Measurements from ENCODE around the gene TCERG1L.

The TCERG1L gene

DNA sequence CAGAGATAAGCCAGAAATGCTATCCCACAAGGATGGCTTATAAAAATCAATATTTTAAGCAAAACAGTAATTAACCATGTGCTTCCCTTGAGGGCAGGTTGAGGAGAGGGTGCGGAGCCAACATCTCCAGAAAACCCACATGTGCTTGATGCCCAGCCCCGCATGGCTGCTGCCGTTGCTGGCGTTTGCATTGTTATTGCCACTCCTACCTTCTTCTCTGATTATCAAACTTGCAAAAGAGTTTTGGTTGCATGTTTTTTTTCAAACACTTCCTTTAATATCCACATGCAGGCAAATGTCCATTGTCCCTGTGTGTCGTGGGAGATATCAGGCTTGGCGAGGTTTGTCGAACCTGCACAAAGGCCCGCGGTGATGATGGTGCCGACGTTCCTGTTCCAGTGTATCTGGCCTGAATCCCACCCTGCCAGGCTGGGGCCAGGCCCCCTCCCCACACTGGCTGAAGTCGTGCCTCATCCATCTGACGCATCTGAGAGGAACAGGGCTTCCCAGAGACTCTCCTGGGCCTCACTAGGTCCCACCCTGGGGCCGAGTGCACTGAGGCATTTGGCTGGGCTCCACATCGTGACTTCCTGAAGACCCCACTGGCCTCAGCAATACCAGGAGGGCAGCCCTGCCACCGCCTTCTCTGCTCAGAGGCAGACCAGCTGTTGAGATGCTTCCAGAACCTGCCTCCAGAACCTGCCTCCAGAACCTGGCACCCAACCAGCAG is 40.9 kb downstream of the TCERG1L start:
- no peak for DNase-seq (ENCODE audit: low spot score)

DNA sequence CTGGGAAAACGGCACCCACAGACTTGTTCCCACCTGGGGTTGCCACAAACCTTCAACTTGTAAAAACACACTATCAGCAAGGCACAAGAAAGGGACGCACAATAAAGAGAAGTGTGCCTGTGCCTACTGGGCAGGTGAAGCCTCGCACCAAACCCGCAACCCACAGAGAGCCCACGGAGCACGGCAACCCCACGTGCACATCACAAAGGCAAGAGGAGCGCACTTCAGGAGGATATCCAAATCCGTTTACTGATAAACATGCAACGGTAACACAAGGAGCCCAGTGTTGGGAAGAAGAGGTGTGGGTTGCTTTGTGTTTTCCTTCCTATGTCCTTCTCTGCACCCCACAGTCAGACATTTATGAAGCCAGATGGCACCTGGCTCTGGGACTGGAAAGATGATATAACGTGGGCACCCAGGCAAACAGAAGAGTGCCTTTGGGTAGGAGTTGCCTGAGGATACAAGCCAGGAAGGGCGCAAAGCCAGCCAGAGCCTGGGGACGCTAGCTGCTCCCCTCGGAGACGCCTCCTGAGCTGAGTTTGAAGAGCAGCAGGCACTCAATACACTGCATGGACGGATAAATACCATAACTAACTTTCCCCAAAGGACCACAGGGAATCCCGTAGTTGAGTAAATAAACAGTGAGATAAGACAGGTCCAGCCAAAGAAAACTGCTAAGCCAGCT is 41.6 kb downstream of the TCERG1L start:
- no peak for DNase-seq (ENCODE audit: low spot score)

DNA sequence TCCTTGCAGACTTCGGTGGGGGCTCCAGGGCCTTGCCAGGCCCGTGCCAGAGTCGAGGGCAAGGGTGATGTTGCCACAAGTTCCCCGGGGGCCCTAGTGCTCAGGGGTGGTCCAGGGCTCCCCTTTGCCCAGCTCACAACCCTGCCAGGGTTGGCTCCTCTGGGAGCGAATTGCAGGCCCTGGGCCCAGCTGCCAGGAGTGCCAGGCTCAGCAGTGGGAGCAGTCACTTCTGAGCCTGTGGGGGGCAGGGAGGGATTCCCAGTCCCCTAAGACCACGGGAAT is 43.8 kb downstream of the TCERG1L start:
- DNase-seq (ENCODE audit: low spot score) = no peak

DNA sequence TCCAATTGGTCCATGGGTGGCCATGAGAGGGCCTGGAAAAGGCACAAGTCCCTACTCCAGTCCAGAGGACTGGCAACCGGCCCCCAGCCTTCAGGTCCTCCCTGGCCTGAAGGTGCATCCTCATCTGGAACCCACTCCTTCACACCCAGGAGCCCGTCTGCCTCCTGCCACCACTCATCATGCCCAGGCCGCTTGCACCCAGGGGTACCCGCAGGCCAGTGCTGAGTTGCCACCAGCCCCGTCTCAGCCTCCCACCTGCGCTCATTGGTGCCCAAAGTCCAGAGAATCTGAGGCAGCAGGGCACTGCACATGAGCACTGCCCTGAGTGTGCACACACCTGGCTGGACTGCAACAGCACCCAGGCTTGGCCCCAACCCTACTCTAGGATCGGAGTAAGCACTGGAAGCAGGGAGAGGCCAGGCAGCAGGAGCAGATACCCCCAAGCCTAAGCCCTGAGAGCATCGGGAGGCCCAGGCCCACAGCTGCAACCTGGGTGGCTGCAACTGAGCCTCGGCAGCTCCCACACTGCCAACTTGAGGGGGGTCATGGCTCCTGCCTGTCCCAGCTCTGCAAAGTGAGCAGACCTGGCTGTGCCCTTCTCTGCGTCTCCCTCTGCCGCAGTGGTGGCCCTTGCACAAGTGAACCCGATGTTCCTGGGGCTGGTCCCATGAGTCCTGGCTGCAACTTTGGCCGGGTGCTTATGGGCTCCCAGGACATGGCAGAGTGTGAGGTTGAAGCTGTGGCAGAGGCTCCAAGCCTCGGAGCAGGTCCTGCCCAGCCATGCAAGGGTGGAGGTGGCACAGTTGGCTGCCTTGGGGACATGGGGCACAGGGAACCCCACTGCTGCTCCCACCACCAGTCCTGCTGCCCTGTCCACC is 44.3 kb downstream of the TCERG1L start:
- no peak for DNase-seq (ENCODE audit: low spot score)

DNA sequence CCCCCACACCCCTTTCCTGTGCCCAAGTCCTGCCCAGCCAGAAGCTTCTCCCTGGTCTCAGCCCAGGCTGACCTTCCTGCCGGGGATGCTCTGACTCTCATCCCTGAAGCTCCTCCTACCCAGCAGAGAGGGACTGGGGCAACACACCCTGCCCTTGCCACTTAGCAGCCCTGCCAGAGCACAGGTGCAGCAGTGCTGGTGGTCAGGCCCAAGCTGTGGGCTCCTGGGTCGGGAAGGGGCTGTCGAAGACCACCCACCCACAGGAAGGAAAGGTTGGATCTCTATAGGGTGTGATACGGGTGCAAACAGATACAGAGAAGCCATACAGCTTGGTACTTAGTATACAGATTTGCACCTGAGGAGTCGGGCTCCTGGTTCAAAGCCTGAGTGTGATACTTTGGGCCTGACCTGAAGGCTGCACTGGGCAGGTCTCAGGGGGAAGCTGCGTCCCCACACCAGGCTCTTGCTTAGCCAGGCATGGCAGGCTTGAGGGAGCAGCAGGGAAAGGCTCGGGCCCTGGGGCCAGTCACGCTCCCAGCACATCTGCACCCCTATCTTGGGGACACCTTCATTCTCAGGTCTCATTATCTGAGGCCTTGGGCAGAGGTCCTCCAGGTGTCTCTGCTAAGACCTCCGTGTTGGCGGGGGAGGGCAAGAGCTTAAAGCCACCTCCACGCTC is 47.3 kb downstream of the TCERG1L start:
- DNase-seq (ENCODE audit: low spot score) = no peak

DNA sequence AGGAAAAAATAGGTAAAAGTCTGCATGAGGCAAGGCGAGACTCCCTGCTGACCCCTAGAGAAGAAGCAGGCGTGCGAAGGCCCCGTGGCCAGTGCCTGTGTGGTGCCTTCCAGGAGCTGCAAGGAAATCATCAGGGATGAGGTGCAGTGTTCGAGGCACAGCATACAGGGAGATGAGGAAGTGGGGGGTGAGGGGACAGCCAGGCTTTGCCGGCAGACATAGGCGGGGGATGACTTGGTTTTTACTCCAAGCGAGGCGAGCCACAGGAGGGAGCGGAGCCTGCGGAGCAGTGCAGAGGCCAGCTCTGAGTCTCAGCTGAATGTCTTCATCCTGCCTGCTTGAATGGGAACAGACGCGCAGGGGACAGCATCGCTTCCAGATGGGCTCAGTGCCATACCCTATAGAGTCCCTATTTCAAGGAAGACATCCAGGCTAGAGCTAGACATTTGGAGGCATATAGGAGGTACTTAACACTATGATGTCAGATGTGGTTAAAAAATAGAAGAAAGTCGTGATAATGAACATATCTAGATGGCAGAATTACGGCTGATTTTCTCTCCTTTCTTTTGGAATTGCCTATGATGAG is 49.5 kb downstream of the TCERG1L start:
- DNase-seq (ENCODE audit: low spot score) = no peak

DNA sequence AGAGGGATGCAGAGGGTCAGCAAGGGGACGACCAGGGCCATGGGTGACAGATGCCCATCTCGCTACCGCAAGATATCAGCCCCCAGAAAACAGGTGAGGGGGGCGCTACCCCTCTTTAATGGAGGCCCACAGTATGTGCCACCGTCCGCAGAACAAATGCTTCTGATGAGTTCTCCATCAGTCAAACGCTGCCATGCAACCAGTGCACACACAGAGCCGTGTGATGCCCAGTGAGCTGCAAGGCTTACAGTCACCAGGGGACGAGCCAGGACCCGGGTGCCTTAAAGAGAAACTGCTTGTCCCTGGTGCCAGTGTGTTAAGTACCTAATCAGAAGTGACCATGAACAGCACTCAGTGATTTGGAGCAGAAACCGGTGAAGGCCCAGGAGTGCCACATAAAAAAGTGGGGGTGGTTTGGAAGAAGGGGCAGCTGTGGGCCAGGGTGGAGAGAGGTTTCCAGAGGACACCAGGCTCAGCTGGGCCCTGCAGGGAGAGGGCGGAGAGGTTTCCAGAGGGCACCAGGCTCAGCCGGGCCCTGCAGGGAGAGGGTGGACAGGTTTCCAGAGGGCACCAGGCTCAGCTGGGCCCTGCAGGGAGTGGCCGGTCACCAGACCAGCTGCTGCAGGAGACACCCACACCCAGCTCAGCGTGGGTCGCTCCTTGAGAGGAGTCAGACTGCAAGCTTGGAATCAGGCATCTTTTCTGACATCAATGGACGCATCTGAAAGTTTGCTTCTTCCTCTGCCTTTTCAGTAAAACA is 50.9 kb downstream of the TCERG1L start:
- no peak for DNase-seq (ENCODE audit: low spot score)

DNA sequence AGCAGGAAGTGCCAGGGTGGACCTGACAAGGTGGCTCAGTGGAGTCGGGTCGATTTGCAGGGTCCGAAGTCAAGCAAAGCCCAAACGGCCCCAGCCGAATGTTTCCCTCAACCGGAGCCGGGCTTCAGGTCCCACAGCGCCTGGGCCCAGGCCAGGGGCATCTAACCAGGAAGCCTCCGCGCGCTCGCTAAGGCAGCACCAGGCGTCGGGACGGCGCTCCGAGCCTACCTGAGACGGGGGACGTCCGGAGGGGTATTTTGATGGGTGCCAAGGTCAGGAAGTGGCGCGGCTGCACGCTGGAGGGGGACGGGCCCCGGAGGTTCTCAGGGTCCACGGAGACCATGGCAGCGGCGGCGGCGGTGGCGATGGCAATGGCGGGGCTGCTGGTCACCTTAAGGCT is 51.5 kb downstream of the TCERG1L start:
- no peak for DNase-seq (ENCODE audit: low spot score)

DNA sequence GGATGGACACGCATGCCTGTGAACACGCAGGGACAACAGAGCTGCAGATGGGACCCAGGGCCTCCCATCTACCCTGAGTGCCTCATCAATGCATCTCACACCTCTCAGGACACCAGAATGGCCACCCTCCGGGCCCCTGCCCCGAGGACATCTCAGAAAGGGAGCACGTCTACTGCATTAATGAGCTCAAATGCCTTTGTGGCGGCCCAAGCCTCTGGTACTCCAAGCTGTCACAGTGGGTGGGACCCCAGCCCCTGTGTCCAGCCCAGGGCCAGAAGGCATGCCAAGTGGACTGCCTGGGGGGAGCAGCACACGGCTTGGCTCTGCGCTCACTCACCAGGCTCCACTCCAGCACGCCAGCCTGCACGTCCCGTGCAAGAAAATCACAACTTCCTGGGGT is 52.0 kb downstream of the TCERG1L start:
- no peak for DNase-seq (ENCODE audit: low spot score)

DNA sequence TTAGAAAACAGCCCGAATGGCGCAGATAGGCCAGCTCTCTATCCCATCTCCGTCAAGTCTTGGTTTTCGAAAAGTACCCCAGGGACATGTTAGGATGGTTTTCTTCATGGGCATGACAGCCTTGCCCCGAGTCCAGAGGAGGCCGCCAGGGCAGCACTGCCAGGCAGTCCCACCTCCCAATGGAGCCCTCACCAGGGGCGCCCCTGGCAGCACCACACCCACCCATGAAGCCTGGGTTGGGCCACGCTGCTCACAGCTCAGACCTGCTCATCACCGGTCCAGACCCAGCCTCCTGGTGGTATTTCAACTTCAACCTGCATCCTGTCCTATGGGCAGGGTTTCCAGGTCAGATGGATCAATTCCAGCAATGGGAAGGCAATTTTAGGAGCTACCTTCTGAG is 53.3 kb downstream of the TCERG1L start:
- no peak for DNase-seq (ENCODE audit: low spot score)

DNA sequence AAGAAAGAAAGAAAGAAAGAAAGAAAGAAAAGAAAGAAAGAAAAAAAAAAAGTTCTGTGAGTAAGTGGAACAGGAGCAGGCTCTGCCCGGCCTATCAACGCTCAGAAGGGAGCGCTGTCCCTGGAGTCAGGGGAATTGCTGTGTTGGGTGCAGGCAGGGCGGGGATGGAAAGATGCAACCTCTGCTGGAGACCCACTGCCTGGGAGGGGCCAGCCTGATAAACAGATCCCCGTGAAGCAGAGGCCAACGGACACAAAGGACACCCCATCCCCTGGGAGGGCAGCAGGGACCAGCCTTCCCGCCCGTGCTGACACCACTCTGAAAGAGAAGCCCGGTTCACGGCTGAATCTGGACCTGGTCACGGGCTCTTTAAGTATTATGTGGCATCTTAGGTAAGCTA is 54.5 kb downstream of the TCERG1L start:
- DNase-seq (ENCODE audit: low spot score) = no peak

DNA sequence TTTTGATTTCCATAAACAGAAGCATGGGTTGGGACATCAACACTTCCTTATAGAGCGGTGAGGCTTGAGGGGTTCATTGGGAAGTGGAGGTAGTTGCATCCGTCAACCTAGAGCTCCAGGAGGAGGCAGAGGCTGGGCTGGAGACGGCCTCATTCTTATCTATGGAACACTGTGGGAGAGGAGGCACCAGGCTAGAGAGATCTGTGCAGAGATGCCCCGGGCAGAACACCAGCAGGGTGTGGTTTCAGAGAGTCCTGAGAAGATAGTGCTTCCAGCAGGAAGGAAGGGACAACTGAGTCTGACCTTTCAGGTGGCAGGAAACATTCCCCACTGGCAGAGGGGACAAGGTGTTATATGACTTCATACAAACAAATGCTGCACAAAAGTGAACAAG is 56.7 kb downstream of the TCERG1L start:
- no peak for DNase-seq (ENCODE audit: low spot score)

DNA sequence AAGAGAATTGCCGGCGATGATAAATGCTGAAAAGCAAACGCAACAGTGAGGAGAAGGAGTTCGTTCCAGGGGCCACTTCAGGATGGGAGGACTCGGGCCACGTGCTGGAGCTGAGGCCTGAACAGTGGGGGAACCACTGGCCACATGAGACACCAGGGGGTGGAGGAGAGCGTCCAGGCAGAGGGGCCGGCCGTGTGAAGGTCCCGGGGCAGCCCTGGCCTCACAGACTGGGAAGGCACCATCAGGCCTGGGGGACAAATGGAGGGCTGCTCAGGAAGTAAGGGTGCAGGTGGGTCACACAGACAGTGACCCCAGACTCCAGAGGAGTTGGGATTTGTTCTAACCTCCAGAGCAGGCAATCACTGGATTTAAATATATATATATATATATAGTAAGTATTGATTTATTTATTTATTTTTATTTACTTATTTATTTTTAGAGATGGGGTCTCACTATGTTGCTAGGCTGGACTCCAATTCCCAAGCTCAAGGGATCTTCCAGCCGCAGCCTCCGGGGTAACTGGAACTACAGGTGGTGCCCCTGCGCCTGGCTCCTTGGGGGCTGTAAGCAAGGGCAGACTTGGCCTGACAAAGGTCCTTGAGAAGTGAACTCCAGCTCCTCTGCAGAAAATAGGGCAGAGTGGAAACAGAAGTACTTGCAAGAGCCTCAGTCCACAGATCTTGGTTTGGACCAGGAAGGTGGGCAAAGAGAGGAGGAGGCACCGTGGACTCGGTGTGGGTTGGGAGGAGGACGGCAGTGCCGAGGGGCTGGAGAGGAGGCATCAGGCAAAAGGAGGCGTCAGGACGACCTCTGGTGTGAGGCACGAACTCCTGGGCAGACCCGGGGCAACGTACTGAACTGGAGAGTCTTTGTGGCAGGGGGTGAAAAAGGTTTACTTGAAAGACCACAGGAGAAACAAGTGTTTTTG is 57.3 kb downstream of the TCERG1L start:
- no peak for DNase-seq (ENCODE audit: low spot score)

DNA sequence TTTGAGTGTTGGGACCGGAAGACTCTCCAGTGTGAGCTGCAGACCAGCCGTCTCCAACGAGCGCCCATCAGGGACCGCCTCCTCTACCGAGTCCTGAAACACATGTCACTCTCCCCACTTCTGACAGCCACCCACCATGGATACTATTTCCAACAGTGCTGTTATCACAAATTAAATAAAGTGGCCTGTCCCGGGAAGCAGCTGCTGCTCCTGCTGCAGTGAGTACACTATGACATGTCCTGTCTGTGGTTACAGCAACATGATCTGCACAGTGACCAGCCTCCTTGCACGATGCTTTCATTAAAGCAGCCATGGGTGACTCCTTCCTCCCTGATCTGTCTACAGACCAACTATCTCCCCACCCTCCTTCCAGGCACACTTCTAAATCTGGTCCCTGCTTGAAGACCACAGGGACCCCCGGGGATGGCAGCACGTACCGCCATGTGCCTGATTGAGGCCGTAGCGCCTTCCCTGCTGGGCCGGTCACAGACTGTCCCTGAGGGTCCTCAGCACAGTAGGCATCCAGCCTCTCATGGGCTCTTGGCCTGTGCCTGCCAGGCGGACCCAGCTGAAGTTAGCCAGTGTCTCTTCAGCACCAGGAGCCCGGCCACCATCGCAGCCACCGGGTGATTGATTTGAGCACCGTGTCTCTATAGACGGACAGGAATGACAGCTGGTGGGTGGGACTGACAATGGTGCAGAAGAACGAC is 58.8 kb downstream of the TCERG1L start:
- DNase-seq (ENCODE audit: low spot score) = no peak

DNA sequence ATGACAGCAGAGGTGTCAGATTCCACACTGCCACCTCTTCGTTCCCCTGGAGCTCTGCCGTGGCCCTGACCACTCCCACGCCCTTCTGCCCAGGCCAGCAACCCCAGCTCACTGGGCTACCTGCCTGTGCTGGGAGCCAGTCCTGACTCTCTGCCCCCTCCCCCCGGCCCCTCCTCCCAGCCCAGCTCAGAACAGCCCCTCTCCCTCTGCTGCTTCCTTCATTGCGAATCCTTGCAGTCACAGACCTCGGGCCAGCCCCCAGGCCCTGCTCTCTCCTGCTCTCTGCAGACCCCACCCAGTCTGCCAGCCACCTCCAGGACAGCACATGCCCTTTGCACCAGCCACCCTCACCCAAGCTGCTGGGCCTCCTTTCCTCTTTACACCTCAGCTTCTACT is 60.4 kb downstream of the TCERG1L start:
- DNase-seq (ENCODE audit: low spot score) = no peak

DNA sequence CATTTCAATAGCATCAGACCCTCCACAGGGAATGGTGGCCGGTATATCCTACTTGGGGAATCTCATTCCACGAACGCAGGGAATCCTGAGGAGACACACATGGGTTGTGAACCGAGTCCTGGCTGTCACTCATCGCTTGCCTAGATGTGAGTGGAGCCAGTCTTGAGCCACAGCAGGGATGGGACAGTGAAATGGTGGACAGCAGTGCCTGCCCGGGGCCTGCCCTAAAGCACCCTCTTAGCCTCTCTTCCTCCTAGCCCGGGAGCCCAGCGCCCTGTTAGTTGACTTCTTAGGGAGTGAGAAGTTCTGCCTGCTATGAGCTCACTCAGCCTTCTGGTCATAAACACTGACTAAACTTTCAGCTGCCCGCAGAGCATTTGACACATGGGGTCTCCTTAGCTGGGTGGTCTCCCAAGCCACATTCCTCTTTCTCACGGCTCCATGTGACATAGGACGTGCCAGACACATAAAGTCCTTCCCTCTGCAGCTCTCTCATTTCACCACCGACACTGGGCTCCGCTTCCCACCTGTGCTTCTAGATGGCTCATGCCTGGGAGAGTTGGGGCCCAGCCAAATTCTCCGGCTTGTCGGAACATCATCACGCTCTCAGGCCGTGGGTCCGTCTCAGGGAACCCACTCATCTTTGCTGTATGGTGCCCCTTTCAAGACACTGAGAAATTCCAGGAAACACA is 60.9 kb downstream of the TCERG1L start:
- DNase-seq (ENCODE audit: low spot score) = no peak

DNA sequence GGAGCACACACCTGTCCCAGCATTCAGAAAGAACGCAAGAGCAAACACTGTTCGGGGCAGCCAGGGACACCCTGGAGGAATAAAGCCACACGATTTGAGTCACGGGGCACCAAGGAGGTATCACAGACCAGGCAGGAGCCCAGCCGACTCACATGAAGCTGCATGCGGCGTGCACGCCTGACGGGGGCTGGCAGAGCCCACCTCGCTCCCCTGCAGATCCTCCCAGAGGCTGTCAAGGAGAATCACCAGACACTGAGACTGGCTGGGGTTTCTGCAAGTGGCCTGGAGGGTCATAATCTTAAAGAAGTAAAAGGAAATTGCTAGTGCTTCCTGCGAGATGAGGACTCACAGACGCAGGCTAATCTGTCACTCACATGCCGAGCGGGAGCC is 61.6 kb downstream of the TCERG1L start:
- no peak for DNase-seq (ENCODE audit: low spot score)

DNA sequence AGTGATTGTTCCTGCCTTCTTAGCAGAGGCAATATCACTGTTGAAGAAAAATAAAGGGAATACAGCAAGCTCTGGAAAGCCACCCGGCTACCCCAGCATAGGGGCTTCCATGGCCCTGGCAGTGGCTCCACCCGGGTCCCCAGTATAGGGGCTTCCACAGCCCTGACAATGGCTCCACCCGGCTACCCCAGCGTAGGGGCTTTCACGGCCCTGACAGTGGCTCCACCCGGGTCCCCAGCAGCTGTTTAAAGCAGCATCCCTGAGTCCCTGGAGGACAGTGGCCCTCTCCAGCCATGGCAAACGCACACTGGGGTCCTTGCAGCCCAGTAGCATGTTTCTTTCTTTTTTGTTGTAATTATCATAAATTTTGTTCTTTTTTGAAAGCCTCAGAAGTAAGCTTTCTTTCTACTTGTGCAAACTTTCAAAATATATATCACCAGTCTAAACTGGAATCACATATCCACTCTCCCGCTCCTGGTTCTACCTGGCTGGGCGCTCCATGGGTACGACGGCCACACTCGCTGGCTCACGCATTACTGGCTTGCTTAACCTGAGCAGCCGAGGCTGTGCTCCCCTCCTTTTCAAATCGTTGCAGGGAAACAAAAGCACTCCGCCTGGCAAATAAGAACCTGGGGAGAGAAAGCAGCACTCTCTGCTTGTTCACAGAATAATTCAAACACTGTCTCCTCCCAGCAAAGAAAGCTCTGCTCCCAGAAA is 62.1 kb downstream of the TCERG1L start:
- DNase-seq (ENCODE audit: low spot score) = no peak

Data from D341Med (cell line).